ENCODE measurements around the gene MT1A.

MT1A gene

DNA sequence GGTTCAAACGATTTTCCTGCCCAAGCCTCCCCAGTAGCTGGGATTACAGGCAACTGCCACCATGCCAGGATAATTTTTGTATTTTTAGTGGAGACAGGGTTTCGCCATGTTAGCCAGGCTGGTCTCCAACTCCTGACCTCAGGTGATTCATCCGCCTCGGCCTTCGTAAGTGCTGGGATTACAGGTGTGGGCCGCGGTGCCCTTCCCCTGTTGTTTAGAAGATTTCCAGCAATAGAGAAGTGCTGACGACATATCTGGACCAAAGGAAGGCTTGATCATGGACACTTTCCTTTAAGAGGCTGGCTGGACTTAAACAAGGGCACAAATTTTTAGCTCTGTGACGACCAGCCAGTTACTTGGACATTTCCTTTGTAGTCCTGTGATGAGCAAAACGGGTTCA is 7.3 kb upstream of the MT1A start:
- Histone ChIP-seq H3K4me3 (replicated peaks; ENCODE audit: insufficient read depth, low read length) (no peak overlapping the region), H3K27me3 (ENCODE audit: insufficient read depth, poor library complexity, severe bottlenecking) (peaks cover 58% of the 10 kb centered on the region), H3K27ac (replicated peaks) (no peak overlapping the region)
- no peak for DNase-seq (ENCODE audit: low read depth in 1 of 2, low spot score in 1 of 2)
- TF ChIP-seq, protein P1, sequence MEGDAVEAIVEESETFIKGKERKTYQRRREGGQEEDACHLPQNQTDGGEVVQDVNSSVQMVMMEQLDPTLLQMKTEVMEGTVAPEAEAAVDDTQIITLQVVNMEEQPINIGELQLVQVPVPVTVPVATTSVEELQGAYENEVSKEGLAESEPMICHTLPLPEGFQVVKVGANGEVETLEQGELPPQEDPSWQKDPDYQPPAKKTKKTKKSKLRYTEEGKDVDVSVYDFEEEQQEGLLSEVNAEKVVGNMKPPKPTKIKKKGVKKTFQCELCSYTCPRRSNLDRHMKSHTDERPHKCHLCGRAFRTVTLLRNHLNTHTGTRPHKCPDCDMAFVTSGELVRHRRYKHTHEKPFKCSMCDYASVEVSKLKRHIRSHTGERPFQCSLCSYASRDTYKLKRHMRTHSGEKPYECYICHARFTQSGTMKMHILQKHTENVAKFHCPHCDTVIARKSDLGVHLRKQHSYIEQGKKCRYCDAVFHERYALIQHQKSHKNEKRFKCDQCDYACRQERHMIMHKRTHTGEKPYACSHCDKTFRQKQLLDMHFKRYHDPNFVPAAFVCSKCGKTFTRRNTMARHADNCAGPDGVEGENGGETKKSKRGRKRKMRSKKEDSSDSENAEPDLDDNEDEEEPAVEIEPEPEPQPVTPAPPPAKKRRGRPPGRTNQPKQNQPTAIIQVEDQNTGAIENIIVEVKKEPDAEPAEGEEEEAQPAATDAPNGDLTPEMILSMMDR (IDR thresholded peaks at IDR 0.05; ENCODE audit: insufficient read depth, low read length) = no peak
- TF ChIP-seq POLR2AphosphoS5 (IDR thresholded peaks at IDR 0.05; ENCODE audit: low read depth) = no peak
- no peak for TF ChIP-seq SPI1 (IDR thresholded peaks at IDR 0.05; ENCODE audit: borderline replicate concordance, low read depth)
- no peak for TF ChIP-seq GABPA (IDR thresholded peaks at IDR 0.05; ENCODE audit: low read depth)
- TF ChIP-seq, protein P2, sequence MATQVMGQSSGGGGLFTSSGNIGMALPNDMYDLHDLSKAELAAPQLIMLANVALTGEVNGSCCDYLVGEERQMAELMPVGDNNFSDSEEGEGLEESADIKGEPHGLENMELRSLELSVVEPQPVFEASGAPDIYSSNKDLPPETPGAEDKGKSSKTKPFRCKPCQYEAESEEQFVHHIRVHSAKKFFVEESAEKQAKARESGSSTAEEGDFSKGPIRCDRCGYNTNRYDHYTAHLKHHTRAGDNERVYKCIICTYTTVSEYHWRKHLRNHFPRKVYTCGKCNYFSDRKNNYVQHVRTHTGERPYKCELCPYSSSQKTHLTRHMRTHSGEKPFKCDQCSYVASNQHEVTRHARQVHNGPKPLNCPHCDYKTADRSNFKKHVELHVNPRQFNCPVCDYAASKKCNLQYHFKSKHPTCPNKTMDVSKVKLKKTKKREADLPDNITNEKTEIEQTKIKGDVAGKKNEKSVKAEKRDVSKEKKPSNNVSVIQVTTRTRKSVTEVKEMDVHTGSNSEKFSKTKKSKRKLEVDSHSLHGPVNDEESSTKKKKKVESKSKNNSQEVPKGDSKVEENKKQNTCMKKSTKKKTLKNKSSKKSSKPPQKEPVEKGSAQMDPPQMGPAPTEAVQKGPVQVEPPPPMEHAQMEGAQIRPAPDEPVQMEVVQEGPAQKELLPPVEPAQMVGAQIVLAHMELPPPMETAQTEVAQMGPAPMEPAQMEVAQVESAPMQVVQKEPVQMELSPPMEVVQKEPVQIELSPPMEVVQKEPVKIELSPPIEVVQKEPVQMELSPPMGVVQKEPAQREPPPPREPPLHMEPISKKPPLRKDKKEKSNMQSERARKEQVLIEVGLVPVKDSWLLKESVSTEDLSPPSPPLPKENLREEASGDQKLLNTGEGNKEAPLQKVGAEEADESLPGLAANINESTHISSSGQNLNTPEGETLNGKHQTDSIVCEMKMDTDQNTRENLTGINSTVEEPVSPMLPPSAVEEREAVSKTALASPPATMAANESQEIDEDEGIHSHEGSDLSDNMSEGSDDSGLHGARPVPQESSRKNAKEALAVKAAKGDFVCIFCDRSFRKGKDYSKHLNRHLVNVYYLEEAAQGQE (IDR thresholded peaks at IDR 0.05; ENCODE audit: insufficient replicate concordance, low read depth) = no peak

DNA sequence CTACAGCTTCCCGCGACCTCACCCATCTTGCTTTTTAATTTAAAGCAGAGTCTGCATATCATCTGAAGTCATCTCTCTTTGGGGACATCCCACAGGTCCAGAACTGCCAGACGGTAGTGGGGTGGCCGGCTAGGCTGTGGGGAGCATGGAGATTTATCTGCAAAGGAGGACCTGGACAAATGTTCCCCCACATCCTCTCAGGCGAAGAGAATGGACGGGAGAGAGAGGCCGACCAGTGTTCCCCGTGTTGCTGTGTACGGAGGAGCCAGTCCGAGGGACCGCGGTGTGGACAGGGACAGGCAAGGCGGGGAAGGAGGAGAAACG is 6.7 kb upstream of the MT1A start:
- TF ChIP-seq GABPA (IDR thresholded peaks at IDR 0.05; ENCODE audit: low read depth) = no peak
- no peak for TF ChIP-seq SPI1 (IDR thresholded peaks at IDR 0.05; ENCODE audit: borderline replicate concordance, low read depth)
- TF ChIP-seq, protein P1 (IDR thresholded peaks at IDR 0.05; ENCODE audit: insufficient read depth, low read length) = no peak
- no peak for TF ChIP-seq POLR2AphosphoS5 (IDR thresholded peaks at IDR 0.05; ENCODE audit: low read depth)
- TF ChIP-seq, protein P2 (IDR thresholded peaks at IDR 0.05; ENCODE audit: insufficient replicate concordance, low read depth) = no peak
- Histone ChIP-seq H3K4me3 (replicated peaks; ENCODE audit: insufficient read depth, low read length) (peak overlapping the region; percentile 39), H3K27ac (replicated peaks) (no peak overlapping the region), H3K27me3 (ENCODE audit: insufficient read depth, poor library complexity, severe bottlenecking) (peaks cover 60% of the 10 kb centered on the region)
- no peak for DNase-seq (ENCODE audit: low read depth in 1 of 2, low spot score in 1 of 2)

DNA sequence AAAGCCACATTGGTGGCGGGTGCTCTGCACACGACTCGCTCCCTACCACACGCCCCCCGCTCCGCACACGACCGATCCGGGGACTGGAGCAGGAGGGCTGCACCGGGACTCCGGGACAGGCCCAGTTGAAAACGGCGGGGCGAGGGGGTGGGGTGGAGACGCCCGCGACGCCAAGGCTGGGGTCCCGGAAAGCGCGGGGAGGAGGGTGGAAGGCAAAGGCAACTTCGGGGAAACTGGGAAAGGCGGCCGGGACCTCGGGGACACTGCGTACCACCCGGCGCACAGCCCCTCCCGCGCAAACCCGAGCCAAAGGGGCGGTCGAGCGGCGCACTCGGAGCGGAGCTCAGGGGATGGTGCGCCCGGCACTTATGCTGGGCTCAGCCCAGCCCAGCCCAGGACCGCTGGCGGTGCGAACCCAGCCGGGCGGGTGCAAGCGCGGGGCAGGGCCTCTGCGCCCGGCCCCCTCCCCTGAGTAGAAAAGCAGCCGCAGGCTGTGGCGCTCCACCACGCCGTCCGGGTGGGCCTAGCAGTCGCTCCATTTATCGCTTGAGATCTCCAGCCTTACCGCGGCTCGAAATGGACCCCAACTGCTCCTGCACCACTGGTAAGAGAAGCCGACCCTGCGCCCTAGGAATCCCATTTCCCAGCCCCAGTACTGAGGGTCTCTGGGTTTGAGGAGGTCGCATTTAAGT is 6.2 kb upstream of the MT1A start, which contains the start of gene MT1M:
Gene MT1M, plus strand, starts transcription at position 504 of the 692 bp plus-strand sequence. Its CDS starts 73 bp downstream, at position 577.
- peaks cover 64% of the 10 kb centered on the region for H3K27me3 ChIP-seq (ENCODE audit: insufficient read depth, poor library complexity, severe bottlenecking)
- H3K4me3 ChIP-seq (replicated peaks; ENCODE audit: insufficient read depth, low read length) = peak within 1 kb of the TSS; percentile 39
- TF ChIP-seq, protein P2 (IDR thresholded peaks at IDR 0.05; ENCODE audit: insufficient replicate concordance, low read depth) = no peak
- TF ChIP-seq, protein P1 (IDR thresholded peaks at IDR 0.05; ENCODE audit: insufficient read depth, low read length) = no peak
- TF ChIP-seq POLR2AphosphoS5 (IDR thresholded peaks at IDR 0.05; ENCODE audit: low read depth) (no peak), SPI1 (IDR thresholded peaks at IDR 0.05; ENCODE audit: borderline replicate concordance, low read depth) (no peak), GABPA (IDR thresholded peaks at IDR 0.05; ENCODE audit: low read depth) (no peak)
- DNase-seq (ENCODE audit: low read depth in 1 of 2, low spot score in 1 of 2) = no peak
- H3K27ac ChIP-seq (replicated peaks) = no peak within 1 kb of the TSS
